HG02981 (cell line): Measurements from ENCODE around the gene ERFE.

Experiments
- ATAC-seq: cut with Tn5 transposase; IDR thresholded peaks from one replicate; pipeline ENCODE4 v1.9.1; 2021; ENCODE audit warnings: mild to moderate bottlenecking, moderate library complexity; ENCODE audit not compliant: unreplicated experiment

ERFE gene

DNA sequence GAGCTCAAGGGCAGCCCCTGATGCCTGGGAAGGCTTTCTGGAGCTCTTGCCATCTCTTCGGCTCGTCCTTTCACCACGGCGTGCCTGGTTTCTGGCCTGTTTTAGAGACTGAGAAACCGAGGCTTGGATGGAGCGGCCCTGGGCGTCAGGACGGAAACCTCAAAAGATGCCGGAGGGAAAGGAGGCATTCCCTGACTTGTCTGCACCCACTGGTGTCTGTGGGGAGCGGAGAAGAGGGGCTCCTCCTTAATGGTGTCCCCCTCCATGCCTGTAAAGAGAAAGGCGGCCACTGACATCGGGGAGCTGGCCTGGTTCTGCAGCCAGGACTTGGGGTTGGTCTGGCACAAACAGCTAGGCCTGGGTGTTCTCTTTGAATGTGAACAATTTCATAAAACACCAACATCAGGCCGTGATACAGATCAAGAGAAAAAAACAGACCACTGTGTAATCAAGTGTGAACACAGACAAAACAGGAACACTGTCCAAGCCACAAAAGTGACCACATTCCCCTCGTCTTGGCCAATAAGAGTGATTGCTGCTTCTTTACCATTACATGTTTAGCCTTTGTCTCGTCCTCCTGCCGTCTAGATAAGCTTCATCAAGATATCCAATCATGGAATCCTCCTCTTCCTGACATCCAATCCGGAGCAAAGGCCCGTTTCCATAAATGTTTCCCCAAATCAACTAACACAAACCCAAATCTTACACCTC lies 45.4 kb downstream of the ERFE start:
- peak; percentile 8 for ATAC-seq

- ATAC-seq, result no peak
These were observed 48.2 kb downstream of the ERFE start for GRCh38 chr2:238207006-238207405.

GRCh38 chr2:238216651-238217184 lies 57.9 kb downstream of the ERFE start:
- ATAC-seq, result no peak
